HG02840 (cell line): Measurements from ENCODE around the gene GAP43.

Experiments used
- ATAC-seq: cut with Tn5 transposase; IDR thresholded peaks from one replicate; pipeline ENCODE4 v1.9.1; 2021; ENCODE audit warnings: mild to moderate bottlenecking, moderate library complexity, moderate number of reproducible peaks; ENCODE audit not compliant: unreplicated experiment, low FRiP score

The GAP43 gene, protein sequence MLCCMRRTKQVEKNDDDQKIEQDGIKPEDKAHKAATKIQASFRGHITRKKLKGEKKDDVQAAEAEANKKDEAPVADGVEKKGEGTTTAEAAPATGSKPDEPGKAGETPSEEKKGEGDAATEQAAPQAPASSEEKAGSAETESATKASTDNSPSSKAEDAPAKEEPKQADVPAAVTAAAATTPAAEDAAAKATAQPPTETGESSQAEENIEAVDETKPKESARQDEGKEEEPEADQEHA

DNA sequence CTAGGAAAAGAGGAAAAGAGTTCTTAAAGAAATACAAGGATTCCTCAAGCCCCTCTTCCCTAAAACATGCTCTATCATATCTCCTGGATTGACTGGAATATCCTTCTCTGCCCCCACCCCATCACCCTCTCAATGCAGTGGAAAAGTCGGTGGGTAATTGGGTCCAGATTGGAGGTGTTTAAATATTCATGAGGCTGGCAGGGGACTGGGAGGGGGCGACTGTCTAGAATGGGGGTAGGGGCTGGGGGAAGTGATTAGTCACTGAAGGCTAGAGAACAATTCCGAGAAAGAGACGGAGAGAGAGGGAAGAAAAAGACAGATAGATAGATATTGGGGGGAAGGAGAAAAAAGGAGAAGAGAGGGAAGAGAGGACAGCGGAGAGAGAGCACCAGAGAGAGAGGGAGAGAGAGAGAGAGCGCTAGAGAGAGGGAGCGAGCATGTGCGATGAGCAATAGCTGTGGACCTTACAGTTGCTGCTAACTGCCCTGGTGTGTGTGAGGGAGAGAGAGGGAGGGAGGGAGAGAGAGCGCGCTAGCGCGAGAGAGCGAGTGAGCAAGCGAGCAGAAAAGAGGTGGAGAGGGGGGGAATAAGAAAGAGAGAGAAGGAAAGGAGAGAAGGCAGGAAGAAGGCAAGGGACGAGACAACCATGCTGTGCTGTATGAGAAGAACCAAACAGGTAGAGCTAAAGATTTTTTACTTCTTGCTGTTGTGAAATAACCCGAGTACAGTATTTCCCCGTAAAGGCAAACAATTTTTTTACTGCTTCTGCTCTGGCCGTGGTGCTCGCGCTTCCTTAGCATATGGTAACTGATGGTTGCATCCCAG, at the start of gene GAP43:
Gene GAP43, plus strand, starts transcription at position 467 of the 825 bp plus-strand sequence. Its CDS starts 180 bp downstream, at position 647.
- no peak for ATAC-seq

DNA sequence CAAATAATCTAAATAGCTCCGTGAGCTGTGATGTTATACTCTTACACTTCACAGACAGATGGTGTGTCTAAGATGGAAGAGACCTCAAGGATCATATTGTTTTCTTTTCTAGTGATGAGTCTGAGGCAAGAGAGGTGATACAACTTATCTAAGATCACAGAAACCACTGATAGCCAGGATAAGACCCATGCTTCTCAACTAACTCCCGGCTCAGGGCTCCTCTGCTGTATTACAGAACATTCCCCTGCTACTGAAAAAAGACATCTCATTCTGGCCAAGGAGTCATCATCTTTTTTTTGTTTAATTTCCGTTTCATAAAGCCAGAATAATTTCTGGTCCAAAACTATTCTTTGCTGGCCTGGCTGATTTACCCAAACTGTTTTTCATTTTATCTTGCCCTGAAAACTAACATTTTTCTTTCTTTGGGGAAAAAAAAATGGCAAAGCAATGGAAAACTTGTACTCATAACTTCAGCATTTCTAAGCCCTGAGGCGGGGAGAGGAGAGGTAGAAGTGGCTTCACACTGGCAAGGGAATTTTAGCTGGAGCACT, 46.9 kb upstream of the GAP43 start:
- ATAC-seq, result no peak

DNA sequence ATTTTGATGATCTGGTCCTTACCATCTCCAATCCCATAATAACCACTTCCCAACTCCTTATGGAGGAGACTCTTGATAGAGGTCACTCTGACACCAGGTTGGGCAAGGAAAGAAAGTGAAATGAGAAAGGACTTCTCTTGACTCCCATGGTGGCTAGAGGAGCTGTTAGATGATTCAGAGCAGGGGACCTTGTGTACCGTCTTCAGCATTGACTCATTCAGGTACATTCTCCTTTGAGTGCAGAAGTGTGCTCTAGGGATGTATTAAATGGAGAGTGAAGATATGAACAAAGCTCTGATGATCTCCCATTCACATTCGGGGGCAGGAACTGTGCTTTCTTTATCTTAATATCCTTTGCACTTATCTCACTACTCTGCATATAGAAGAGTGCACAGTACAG, 46.3 kb upstream of the GAP43 start:
- ATAC-seq, result no peak

DNA sequence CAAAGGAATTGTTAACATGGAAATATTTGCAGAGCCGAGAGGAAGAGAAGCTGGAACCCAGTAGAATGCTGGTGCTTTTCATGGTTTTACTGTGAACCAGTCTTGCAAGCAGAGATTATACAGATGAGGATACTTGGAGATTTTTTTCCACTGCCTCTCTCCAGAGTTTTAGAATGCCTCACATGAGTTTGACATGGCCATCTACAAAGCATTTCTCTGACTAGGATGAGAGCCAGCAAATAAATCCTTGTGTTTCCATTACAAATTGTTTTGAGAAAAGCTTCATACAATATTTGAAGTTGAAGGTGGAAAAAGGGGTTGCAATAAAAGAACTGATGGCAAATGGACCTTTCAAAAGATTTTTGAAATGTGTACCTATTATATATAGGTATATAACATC, 45.0 kb upstream of the GAP43 start:
- ATAC-seq, result no peak

DNA sequence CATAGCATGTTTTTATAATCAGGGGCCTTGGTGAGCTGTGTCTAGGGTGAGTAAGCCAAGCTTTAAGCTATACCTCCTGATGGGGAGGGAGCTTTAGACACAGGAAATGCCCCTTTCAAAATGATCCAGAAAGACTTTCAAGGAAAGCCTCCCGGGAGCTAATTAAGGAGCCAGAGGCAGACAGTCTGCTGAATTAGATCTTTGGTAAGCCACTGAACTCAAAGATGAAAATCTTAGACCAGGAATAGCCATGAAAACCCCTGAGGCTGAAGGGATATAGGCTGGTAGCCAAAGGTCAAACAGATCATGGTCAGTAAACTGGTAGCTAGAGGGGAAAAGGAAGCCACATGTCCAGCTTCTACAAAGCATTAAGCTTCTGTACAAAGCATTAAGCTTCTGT, 42.7 kb upstream of the GAP43 start:
- ATAC-seq, result no peak

DNA sequence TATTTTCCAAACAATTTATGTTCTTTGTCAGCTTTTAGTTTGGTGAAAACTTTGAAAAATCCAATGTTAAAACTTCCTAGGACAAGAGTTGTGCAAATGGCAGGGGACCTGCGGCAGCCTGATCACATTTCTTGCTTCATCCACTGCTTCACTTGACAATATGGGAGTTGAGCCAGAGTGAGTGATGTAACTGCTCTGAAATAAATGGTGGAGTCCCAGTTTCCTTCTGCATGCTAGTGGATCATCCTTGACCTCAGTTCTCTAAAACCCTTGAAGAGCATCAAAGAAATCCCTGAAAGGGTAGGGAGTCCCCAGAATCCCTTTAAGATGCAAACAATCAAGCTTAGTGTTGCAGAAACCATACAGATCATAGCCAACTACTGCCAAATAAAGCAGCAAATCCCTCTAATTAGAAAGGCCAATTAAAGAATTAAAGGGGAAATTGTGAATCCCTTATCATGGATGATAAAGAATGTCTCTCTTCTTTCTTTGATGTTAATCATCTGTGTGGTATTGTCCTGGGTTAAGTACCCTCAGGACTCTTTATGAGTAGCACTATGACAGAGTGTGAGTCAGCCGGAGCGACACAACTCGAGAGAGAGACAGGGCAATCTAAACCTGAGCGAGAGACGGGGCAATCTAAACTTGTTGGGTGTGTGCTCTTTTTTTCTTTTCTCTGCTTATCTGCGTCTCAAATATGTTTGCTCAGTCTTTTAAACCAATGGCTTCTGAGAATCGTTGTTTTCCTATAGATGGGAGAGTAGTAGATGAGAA, 41.8 kb upstream of the GAP43 start:
- ATAC-seq, result no peak

DNA sequence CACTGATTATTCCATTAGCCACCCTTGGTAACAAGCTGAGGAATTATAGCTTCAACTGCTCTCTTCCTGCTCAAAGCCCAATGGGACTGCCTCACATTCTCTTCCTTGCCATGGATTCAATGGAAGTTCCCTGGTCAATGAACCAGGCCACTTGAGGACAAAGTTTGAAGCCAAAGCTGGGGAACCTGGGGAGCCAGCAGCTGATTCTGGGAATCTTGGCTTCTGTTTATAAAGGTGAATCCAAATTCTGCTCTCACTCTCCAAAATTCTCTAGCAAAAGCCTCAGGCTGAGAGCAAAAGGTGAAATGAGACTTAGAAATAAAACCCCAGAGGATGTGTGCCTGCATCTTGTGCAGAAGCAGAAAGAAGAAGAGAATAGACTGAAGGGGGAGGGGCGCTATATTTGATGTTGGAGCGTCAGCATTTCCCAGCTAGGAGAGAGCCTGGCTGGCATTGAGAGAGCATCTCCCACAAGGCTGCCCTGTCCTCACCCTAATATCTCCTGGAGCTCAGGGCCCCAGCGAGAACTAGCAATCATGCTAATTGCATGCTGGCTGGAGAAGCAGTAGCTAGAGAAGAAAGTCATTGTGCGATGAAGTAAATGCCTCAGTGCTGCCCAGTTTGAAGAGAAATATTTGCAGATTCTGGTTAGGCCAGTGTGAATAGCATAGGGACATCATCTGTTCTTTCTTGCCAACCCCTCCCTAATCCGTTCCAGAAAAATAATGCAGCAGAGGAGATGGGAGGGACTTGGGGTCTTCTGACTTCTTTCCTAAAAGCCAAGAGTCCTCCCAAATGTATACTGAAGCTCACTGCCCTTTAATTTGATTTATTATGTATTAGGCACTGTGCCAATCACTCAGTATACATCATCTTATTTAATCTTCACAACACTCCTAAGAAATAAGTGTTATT, 34.9 kb upstream of the GAP43 start:
- ATAC-seq, result no peak

DNA sequence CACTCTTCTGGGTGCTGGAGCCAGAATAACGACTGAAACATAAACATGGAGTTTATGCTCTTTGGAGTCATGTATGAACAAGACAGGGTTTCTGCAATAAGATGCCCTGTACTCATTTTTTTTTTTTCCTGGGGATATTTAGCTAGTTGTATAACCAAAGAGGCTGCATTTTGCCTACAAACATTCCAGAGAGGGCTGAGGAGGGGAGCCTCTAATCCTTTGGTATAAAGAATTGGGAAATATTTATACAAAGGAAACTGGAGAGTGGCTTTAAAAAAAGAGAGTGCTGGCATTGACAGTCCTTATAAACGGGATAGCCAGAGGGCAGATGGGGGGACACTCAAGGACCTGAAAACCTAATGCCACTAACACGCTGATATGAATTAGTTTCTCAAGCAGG, 32.4 kb upstream of the GAP43 start:
- no peak for ATAC-seq

DNA sequence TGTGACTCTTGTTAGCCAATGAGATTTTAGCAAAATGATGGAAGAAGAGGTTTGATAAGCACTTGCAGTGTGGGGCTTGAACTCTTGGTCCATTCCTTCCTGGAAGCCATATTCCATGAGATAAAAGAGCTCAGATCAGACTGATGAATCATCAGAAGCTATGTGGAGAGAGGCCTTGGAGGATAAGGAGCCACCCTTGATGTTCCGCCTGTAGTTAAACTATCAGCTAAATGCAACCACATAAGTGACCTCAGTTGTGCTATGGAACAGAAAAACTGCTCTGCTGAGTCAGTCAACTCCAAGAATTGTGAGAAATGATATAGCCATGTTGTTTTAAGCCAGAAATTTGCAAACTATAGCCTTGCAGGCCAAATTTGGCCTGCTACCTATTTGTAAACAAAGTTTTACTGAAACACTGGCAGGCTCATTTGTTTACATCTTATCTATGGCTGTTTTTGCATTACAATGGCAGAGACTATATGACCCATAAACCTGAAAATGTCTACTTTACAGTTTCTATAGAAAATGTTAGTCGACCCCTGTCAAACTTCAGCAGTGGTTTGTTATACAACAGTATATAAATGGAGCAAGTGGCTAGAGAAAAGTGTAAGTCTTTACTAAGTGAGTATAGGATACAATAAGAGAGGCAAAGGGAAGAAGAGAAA, 27.6 kb upstream of the GAP43 start:
- no peak for ATAC-seq

DNA sequence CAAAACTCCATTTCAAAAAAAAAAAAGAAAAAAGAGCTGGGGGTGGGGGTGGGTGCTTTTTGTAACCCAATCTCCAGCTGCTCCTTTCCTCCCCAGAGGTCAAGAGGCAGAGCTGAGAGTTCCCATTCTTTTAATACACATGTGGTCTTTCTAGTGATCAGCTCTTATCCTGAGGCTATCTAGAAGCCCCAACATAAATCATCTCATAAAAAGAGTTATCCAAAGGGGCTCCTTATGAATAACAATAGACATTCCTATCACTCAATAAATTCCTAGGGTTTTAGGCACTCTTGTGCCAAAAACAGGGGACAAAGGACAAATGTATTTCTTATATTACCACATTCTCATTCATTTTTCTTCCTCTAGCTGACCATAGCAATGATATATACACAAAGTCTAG, 25.1 kb upstream of the GAP43 start:
- ATAC-seq, result no peak

DNA sequence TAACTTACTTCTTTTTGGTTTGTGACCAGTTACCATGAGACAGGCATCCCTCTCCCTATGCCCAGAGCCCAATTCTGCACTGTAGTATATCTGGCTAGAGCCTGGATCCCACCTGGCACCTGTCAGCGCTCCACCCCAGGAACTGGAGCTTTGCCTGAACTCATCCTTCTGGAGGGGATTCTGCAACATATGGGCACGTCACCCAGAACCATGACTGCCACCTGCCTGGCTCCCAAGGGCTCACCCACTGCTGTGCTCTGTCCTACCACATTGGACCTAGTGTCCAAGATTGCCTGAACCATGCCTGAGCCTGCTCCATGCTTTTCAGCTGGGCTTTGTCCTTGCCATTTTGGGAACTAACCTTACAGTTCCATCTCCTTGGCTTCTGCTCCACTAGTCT, 21.1 kb upstream of the GAP43 start:
- no peak for ATAC-seq

DNA sequence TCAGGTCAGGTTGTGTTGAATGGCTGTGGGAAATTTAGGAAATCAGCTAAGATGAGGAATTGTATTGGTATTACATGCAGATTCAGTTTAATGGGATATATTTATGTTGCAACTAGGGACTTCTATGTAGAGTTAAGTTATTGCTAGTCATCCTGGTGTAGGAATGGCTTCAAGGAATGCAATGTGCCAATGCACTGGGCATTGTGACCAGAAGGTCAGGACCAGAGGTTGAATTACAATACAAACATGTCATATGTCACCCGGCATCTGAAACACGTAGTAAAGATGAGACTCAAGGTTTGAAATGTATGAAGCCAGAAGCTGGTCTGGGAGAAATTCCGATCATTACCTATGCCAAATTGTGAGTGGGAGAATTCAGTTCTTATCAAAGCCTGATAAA, 11.7 kb upstream of the GAP43 start:
- ATAC-seq, result no peak

DNA sequence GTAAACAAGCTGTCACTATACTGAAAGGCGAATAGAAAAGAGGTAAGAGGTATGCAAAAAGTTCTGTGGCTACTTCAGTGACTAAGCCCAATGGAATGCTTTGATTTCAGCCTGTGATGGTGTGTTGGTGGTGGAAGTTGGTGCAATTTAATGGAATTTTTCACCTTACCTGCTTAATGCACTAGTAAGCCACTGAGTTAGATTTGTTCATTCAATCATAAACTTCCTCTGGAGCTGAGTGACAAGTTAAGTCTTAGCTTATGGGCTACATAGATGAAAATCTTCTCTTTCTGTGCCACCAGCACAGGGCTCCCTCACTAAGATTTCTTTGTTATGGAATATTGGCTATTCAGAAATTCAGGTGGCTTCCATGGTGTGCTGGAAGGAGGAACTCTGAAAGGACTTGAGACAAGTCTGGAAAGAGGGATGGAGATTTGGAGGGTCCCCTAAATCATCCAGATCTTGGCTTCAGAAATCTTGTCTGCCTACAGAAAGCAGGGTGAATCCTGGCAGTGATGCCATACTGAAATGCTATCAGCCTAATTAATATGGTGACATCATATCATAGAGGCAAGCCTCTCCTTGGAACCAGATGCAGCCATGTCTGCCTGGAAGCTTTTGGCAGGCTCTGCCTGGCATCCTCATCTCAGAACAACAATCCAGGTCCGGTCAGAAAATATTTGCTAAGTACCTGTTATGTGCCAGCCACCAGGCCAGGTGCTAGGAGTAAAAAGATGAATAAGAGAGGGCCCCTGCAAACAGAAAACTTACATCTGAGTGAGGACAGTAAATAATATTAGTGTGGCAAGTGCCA, 8.1 kb upstream of the GAP43 start:
- ATAC-seq, result no peak

DNA sequence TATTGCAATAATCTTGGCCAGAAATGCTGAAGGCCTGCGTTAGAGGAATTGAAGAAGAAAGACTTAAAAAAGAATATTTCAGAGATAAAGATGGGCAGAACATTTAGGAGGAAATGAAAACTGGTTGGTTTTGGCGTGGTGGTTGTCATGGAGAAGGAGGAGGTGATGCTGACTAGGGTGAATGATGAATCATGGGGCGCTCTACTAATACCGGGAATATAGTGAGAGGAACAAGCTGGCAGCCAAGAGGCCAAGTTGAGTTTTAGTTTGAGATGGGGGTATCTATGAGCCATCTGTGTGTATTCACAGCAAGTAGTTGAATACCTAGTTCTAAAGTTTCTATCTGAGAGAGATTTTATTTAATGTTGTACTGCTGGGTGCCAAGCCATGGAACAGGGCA, 6.8 kb upstream of the GAP43 start:
- no peak for ATAC-seq

DNA sequence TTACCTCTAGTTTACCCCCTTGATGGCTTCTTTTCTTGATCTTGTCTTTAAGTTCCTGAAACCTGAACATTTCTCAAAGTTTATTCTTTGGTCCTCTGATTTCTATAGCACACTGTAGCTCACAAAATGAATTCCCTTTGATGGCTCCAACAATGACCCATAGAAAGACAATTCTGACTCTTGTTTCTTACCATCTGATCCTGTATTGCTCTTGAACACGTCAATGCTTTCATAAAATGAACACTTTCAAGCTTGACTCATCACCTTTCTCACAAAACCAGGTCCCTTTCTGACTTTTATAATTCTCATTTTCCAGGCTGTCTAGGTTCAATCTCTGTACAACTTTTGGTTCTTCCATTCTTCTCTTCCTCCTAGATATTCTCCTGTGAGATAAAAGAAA, 5.7 kb upstream of the GAP43 start:
- no peak for ATAC-seq

DNA sequence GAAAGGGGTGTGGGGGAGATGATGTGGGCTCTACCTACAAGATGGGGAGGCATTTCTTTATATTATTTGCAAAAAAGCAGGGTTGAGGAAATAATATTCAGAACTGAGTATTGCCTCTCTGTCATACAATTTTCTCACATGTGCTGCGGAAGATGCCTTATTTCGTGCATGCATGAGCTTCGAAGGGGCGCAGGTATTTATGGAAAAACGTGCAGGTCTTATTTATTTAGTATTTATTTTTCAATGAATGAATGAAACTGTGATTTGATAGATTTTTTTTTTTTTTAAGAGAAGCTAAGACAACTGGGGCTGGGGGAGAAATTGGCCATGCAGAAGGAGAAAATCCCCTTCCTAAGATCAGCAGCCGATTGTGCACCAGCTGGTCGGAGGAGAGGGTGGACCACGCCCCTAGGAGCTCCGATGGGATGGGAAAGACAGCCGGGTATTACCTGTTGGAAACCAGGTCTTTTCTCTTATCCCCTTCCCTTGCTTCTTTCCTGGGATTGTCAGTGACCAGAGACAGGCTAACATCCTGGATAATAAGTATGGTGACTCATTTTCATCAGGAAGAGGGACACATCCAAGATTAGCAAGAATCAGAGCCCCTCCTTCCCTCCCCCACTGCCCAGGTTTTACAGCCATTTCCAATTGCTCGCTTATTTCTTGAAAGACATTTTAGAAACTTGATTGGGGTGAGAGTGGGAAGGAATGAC, 875 bp downstream of the GAP43 start:
- no peak for ATAC-seq

DNA sequence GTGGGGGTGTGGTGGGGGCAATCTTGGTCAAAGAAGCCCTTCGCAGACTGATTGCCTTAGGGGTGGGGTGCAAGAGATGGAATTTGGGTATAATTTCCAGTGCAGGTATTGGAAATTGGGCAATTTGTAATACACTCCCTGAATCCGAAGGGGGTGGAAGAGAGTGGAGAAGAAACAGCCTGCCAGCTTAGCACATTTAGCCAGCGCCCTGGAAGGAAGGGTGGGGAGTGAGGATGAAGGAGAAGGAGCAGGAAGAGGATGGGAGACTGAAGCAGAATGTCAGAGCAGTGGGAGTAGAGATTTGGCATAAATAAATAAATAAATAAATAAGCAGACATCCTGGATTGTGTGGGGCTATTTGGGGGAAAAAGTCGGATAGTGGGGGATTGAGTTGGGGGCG, 1.6 kb downstream of the GAP43 start:
- no peak for ATAC-seq

DNA sequence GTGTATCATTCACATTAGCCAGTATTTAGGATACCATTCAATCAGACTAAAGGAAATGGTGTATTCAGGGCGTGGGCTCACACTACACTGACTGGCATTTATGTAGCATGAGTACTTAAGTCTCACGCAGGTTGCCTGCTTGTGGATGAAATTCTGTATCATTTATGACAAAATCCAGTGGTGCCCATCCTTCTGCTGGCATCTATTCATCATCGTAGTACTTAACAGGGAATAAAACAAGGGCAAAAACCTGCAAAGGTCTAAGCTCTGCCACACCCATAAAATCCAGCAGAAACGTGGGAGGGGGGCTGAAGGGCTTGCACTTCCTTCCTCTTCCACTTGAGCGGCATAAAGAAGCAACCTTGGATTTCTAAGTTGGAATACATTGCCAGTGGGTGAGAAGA, 2.7 kb downstream of the GAP43 start:
- no peak for ATAC-seq
